GM21447 (cell line): ENCODE data around the gene SMG9.

ENCODE experiments used
- ATAC-seq: cut with Tn5 transposase; IDR thresholded peaks from one replicate; pipeline ENCODE4 v1.9.1; 2021; ENCODE audit not compliant: unreplicated experiment

The SMG9 gene

GRCh38 chr19:43754503-43755255 is at the start of gene SMG9:
Gene SMG9 (minus strand): TSS chr19:43754962. CDS start chr19:43750741, 4,221 bp downstream.
- ATAC-seq, result peak; percentile 44

- ATAC-seq, result no peak
Observed at GRCh38 chr19:43804432-43804831, 49.7 kb upstream of the SMG9 start.

DNA sequence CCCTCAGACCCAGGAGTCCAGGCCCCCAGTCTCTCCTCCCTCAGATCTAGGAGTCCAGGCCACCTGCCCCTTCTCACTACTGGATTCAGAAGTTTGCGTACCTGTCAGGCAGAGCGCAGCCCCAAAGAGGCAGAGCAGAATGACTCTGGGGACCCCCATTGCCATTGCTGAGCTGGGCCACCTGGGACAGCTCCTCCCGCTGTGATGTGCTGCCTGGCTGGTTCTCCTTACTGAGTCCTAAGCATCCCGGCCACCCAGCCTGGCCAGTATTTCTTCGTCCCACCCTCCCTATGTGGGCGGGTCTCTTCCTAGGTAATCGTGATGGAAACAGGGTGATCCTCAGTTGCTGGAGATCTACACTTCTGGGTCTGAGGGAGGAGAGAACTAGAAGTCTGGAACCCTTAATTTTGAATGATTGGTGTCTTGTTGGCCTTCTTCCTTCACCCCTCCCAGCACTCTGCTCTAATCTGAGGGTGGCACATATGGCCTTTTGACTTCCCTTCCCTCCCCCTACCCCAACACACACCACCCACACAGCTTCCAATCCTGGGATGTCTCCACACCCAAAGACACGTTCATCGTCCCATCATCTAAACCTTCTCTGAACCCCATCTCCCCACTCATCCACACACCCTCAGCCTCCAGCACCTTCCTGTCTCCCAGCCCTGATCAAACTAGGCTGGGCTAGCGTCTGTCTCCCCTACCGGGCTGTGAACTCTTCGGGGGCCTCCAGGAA is 47.6 kb upstream of the SMG9 start, which contains the start of gene LYPD5:
LYPD5 (minus strand) TSS at position 232 of the 736 bp plus-strand sequence; CDS start at position 165, 67 bp downstream.
- no peak for ATAC-seq

DNA sequence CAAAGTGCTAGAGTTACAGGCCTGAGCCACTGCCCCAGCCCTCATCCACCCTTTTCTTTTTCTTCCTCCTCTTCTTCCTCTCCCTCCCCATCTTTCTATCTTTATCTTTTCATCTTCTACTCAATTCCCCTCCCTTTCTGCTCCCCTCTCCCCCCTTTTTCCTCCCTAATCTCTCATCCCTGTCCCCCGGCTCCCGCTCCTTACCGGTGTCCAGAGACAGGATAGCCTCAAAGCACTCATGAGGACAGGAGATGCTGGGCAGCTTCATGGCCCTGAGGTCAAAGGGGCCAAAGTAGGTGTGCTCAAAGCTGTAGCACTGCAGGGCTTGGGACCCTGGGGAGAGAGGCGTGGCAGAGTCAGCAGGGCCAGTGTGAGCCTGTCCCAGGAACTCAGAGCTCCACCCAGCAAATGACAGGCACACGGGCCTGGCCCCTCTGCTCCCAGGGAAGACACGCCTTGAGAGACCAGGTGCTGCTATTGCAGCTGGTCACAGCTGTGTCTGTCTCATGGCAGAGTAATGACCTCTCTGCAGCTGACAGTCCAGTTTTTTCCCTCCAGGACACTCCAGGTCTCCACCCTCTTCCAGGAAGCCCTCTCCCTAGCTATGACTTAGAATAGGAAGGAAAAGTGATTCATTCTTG is 44.9 kb upstream of the SMG9 start:
- ATAC-seq, result no peak

GRCh38 chr19:43798546-43799409 is 44.0 kb upstream of the SMG9 start:
- ATAC-seq, result no peak

- ATAC-seq, result no peak
Observed at GRCh38 chr19:43798026-43798545, 43.3 kb upstream of the SMG9 start.

DNA sequence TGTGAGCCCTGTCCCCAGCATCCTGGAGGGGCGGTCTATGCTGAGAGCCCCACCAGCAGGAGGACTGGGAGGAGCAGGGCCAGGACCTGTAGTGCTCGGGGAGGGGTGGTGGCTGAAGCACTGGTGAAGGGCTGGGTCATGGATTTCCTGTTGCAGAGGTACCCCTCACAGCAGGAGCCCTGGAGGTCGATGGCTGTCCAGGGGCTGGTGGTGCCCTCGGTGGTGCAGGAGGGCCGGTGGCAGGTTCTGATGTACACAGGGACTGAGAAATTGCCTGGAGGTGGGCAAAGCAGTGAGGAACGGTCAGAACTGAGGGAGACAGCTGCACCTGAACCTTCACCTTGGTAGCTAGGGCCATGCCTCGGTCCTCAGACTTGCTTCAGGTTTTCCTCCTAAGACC is 42.8 kb upstream of the SMG9 start:
- no peak for ATAC-seq

DNA sequence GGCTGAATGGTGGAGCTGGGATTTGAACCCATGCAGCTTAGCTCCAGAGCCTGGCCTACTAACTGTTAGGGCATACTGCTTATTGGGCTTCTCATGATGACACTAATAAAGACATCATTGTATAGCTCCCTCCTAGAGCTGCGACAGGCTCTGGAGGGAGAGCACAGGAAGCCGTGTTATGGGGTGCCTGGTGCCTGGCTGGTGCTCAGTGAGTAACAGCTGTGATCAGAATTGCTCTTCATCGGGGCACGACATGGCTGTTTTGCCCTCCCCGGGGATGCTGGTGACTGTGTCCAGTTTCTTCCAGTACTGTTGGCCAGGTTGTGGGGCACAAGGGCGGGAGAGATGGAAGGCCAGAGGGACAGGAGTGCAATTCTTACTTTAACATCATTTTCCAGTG is 42.4 kb upstream of the SMG9 start:
- no peak for ATAC-seq

DNA sequence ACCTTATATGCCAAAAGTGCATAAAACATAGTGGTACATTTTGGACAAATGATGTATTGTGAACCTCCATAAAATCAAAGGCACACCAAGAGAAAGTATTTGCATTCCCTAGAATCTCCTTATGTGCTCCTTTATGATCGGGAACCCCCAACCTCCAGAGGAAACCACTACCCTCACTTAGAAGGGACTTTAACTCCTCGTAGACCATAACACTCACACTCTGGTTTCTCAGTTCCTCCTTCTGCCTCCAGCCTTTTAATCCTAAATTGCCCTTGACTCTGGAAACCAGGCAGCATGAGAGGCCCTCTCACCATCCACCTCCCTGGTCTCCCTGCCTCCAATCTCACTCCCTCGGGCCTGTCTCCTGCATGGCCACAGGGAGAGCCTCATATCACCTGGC is 35.8 kb upstream of the SMG9 start:
- no peak for ATAC-seq

- no peak for ATAC-seq
Observed at GRCh38 chr19:43789029-43789428, 34.3 kb upstream of the SMG9 start.

DNA sequence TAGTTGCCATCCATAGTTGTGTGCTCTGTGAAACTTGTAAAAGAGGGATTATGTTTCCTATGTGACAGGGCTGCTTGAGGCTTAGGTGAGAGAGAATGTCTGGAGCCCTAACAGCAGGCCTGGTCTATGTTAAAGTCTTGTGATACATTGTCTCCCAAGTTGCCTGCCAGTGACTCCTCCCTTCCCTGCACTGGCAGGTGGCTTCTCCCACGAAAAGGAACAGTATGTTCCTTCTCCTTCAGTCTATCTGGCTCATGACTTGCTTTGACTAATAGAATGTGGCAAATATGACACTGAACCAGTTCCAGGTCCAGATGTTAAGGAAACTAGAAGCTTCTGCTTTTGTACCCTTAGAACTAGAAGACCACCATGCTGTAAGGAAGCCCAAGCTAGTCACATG is 31.9 kb upstream of the SMG9 start:
- no peak for ATAC-seq

DNA sequence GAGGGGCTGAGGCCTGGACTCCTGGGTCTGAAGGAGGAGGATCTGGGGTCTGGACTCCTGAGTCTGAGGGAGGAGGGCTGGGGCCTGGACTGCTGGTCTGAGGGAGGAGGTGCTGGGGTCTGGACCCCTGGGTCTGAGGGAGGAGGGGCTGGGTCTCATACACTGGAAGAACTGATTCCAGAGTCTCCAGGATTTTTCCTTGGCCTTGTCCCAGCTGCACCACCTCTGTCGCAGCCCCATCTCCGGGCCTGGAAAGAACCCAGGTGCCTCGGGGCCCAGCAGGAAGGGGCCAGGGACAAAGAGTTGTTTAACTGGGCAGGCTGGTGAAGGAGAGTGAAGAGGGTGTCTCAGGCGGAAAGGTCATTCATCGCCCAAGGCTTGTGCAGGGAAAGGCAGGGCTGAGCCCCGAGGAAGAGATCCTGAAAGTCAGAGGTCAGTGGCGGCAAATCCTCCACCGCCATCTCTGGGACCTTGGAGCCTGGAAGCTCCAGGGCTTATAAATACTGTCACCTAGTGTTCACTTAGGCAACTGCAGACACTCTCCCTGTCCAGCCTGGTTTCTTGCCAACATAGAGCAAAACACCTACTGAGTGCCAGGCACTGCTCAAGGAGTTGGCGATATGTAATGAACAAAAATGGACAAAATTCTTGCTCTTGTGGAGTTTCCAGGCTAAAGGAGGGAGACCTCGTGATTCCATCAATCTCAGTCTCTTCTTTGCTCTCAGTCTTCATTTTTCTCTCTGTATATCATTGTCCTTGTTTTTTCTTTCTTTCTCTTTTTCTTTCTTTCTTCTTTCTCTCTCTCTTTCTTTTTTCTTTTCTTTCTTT is 30.4 kb upstream of the SMG9 start:
- no peak for ATAC-seq

DNA sequence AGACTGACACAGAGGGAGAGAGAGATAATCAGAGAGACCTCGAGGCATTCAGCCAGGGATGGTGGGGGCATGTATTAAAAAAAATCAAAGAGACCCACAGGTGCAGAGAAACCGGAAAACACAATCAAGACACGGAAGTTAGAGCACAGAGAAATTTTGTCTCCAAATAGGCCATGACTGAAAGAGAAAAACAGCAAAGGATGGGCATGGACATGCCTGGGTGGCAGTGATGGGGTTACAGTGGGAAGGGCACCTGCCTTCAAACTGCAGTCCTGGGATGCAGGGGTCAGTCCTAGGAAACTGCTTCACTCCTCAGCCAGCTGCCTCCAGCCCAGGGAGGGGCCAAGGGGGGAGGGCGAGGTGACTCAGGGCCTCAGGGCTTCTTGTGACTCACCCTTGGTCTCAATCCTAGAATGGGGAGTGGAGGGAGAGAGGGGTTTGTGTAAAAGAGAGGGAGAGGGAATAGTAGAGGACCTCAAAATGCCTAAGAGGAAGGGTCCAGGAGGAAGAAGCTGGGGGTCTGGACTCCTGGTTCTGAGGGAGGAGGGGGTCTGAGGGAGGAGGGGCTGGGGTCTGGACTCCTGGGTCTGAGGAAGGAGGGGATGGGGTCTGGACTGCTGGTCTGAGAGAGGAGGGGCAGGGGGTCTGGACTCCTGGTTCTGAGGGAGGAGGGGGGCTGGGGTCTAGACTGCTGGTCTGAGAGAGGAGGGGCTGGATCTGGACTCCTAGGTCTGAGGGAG is 29.6 kb upstream of the SMG9 start:
- no peak for ATAC-seq

- no peak for ATAC-seq
Observed at GRCh38 chr19:43783636-43784035, 28.9 kb upstream of the SMG9 start.

- no peak for ATAC-seq
Observed at GRCh38 chr19:43782689-43783231, 28.0 kb upstream of the SMG9 start.

GRCh38 chr19:43782311-43782660 is 27.5 kb upstream of the SMG9 start:
- ATAC-seq, result no peak

GRCh38 chr19:43781630-43782310 is 27.0 kb upstream of the SMG9 start:
- ATAC-seq, result no peak
